ENCODE measurements around the gene RNF223.
A peak's percentile ranks its signal among the peaks of the same experiment; 100 is the strongest.
"Not testable (repeated sequence)": the region's sequence is repeated elsewhere in the genome, so short reads cannot be mapped to it uniquely, and the experiment has no call there.

RNF223 gene

GRCh38 chr1:1058088-1058905, 15.8 kb downstream of the RNF223 start:
- no peak for DNase-seq

GRCh38 chr1:1057769-1058087, 16.4 kb downstream of the RNF223 start:
- DNase-seq: not testable (repeated sequence)

DNA sequence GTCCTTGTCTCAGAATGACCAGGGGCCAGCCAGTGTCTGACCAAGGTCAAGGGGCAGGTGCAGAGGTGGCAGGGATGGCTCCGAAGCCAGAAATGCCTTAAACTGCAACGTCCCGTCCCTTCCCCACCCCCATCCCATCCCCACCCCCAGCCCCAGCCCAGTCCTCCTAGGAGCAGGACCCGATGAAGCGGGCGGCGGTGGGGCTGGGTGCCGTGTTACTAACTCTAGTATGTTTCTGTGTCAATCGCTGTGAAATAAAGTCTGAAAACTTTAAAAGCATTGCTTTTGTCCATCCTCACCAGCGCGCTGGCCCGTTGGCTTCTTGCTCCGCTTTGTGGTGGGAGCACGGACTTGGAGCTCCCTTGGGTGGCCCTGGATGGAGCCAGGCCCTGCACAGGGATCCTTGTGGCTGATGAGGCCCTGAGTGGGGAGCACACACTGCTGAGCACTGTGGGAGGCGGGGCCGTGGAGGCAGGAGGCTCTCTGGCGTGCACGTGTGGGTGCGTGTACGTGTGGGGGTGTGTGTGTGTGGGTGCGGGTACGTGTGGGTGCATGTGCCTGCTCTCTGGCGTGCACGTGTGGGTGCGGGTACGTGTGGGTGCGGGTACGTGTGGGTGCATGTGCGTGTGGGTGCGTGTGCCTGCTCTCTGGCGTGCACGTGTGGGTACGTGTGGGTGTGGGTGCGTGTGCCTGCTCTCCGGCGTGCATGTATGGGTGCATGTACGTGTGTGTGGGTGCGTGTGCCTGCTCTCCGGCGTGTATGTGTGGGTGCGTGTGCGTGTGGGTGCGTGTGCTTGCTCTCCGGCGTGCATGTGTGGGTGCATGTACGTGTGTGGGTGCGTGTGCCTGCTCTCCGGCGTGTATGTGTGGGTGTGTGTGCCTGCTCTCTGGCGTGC, 18.0 kb downstream of the RNF223 start:
- no peak for DNase-seq

GRCh38 chr1:1054971-1055370, 19.1 kb downstream of the RNF223 start:
- DNase-seq: no peak

- DNase-seq: no peak
Measured at GRCh38 chr1:1054099-1054700, 19.9 kb downstream of the RNF223 start.

DNA sequence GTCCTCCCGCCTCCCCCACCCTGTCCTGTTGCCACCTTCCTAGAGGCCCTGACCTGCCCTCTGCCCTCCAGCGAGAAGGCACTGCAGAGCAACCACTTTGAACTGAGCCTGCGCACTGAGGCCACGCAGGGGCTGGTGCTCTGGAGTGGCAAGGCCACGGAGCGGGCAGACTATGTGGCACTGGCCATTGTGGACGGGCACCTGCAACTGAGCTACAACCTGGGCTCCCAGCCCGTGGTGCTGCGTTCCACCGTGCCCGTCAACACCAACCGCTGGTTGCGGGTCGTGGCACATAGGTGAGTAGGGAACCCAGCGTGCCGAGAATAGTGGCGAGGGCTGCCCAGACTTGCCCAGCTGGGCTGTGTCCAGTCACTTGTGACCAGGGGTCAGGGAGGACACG, 20.4 kb downstream of the RNF223 start:
- DNase-seq: no peak

- no peak for DNase-seq
Measured at GRCh38 chr1:1053022-1053421, 21.1 kb downstream of the RNF223 start.

GRCh38 chr1:1052003-1052840, 21.9 kb downstream of the RNF223 start:
- DNase-seq: no peak

GRCh38 chr1:1051127-1051810, 22.8 kb downstream of the RNF223 start:
- DNase-seq: peak in 1 of 2 experiments; percentile 37

- no peak for DNase-seq
Measured at GRCh38 chr1:1050577-1051052, 23.5 kb downstream of the RNF223 start.

GRCh38 chr1:1049318-1050165, 24.6 kb downstream of the RNF223 start:
- DNase-seq: no peak

DNA sequence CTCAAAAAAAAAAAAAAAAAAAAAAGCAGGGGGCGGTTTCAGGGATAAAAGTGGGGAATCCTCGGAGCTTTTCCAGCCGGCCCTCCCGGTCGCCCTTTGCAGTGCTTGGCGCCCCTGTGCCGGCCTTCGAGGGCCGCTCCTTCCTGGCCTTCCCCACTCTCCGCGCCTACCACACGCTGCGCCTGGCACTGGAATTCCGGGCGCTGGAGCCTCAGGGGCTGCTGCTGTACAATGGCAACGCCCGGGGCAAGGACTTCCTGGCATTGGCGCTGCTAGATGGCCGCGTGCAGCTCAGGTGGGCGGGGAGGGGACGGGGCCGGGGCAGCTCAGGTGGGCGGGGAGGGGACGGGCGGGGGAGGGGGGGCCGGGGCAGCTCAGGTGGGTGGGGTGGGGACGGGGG, 25.3 kb downstream of the RNF223 start:
- DNase-seq: no peak

DNA sequence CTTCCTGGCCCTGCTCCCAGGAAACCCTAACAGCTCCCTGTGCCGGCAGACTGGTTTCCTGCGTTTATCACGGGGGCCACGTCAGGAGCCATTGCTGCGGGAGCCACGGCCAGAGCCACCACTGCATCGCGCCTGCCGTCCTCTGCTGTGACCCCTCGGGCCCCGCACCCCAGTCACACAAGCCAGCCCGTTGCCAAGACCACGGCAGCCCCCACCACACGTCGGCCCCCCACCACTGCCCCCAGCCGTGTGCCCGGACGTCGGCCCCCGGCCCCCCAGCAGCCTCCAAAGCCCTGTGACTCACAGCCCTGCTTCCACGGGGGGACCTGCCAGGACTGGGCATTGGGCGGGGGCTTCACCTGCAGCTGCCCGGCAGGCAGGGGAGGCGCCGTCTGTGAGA, 26.1 kb downstream of the RNF223 start:
- no peak for DNase-seq

GRCh38 chr1:1047407-1047806, 26.7 kb downstream of the RNF223 start:
- no peak for DNase-seq

DNA sequence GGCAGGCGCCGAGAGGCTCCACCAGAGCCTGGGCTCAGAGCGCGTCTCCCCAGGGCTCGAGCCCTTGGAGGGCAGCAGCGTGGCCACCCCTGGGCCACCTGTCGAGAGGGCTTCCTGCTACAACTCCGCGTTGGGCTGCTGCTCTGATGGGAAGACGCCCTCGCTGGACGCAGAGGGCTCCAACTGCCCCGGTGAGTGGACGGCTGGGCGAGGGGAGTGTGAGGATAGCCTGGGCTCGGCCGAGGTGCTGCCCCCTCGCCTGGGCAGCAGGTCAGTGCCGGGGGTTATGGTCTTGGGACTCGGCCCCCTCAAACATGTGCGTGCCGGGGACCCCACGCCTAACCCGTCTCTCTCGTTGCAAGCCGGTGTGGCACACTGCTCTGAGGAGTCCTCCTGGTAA, 27.3 kb downstream of the RNF223 start:
- DNase-seq: no peak

GRCh38 chr1:1046243-1046642, 27.9 kb downstream of the RNF223 start:
- DNase-seq: no peak

- no peak for DNase-seq
Measured at GRCh38 chr1:1045129-1045528, 29.0 kb downstream of the RNF223 start.

DNA sequence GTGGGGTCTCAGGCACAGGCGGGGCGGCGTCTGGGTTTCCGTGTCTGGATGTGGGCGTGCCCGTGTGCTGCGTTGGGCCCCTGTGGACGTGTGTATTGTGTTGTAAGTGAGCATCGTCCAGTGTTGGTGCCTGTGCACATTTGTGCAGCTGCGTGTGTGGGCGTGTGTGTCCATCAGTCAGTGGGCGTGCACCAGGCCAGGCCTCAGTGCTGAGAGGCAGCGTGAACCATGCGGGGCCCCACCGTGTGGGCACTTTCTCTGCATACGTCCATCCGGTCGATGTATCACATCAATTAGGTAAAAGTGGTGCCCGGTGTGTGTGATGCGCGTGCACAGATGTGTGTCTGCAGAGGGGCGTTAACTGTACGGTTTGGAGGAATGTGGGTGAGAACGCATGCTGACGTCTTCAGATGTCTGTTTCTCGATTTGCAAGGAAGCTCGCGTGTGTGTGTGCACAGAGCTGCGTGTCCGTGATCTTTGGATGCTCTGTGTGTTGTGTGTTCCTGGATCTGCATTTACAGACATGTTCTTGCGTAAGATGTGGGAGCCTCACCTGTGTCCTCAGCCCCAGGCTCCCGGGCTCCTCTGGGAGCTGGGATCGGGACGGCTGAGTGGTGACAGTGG, 29.5 kb downstream of the RNF223 start:
- no peak for DNase-seq

DNA sequence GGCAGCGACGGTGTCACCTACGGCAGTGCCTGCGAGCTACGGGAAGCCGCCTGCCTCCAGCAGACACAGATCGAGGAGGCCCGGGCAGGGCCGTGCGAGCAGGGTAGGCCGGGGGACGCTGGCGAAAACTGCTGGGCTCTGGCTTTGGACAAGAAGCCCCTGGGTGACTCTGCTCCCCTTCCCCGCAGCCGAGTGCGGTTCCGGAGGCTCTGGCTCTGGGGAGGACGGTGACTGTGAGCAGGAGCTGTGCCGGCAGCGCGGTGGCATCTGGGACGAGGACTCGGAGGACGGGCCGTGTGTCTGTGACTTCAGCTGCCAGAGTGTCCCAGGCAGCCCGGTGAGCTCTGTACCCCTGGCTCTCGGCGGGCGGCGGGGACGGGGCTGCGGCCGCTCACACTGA, 30.2 kb downstream of the RNF223 start:
- DNase-seq: no peak

DNA sequence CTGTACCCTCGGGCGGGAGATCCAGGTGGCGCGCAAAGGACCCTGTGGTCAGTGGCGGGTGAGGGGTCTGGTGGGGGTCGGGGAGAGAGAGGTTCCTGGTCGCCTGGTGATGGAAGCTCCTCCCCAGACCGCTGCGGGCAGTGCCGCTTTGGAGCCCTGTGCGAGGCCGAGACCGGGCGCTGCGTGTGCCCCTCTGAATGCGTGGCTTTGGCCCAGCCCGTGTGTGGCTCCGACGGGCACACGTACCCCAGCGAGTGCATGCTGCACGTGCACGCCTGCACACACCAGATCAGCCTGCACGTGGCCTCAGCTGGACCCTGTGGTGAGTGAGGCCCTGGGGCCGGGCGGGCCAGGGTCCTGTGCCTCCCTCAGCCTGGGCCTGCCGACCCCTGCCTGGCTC, 30.7 kb downstream of the RNF223 start:
- DNase-seq: no peak

DNA sequence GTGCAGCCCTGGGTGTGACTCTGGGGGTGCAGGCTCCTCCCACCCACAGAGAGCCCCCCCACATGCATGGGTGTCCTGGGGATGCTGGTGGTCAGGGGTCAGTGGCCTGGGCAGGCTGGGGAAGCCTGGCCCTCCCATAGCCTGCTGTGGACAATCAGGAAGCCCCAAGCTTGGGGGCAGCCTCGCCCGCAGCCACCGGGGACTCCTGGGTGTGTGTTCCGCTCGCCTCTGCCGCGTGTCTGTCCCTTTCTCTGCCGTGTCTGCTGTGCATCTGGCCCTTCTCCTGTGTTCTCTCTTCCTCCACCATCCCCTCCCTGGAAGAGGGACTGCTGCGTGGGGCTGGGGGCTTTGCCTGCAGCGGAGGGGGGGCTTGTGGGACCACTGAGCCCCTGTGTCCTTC, 31.3 kb downstream of the RNF223 start:
- DNase-seq: no peak

All from NCI-H524 (cell line).